GM12878 (cell line): ENCODE measurements around the gene ENO2. TPM values are rescaled to one million over a fixed set of nuclear protein-coding genes. Genes with fewer than 3 reads are reported as not detected.
A peak's percentile ranks its signal among the peaks of the same experiment; 100 is the strongest.

Experiments
- CHD2 ChIP-seq: IDR thresholded peaks from 2 replicates; pipeline ENCODE4 v1.6.1; 2011; ENCODE audit warnings: low read depth, low read length, improper control_type of control experiment, borderline replicate concordance
- HDGF ChIP-seq: fragments of 450-650 bp; IDR thresholded peaks from 2 replicates; pipeline ENCODE4 v1.6.1; 2016; ENCODE audit warnings: antibody characterized with exemption
- MYC ChIP-seq: IDR thresholded peaks from 2 replicates; pipeline ENCODE4 v1.6.1; 2011; ENCODE audit warnings: mild to moderate bottlenecking, low read length, moderate library complexity, inconsistent platforms; ENCODE audit not compliant: insufficient read depth, insufficient replicate concordance, insufficient read length, severe bottlenecking
- POLR2AphosphoS2 ChIP-seq: IDR thresholded peaks from 2 replicates; pipeline ENCODE4 v1.6.1; 2011; ENCODE audit warnings: low read depth, mild to moderate bottlenecking, low read length, improper control_type of control experiment, moderate library complexity
- SMARCA5 ChIP-seq: fragments of 450-650 bp; IDR thresholded peaks from 2 replicates; pipeline ENCODE4 v1.6.1; 2017; ENCODE audit warnings: mild to moderate bottlenecking
- polyA plus RNA-seq, 11 experiments: library from polyadenylated mRNA; depleted of rRNA in 4 of 11; unstranded in 6 of 11; stranded (reverse) in 5 of 11; fragments of >200 nt; fragmentation: Nextera tagmentation in 4 of 11; fragmentation: Illumina TruSeq in 1 of 11; extraction: Ambion mirVana in 4 of 11; extraction: Trizol in 1 of 11; gene quantifications; 1 replicate in 1 of 11; 2 replicates in 10 of 11; pipeline versions ENCODE4 v1.2.1 to v1.2.3, GENCODE V29; 2011 to 2016; ENCODE audit warnings: inconsistent platforms in 2 of 11, missing spikeins in 2 of 11, low read depth in 1 of 11
- total RNA-seq, 4 experiments: library from RNA; depleted of rRNA in 3 of 4; stranded (reverse); fragments of >200 nt in 3 of 4; fragmentation: Illumina TruSeq in 1 of 4; extraction: Trizol in 1 of 4; gene quantifications; 2 replicates each; pipeline versions ENCODE4 v1.2.1 to v1.2.3, GENCODE V29; 2013 to 2021
- TF ChIP-seq, protein P1 (sequence below): fragments of 450-650 bp; formaldehyde crosslinking; IDR thresholded peaks from 2 replicates; pipeline ENCODE4 v1.4.0; 2022; ENCODE audit warnings: mild to moderate bottlenecking, moderate library complexity
- TF ChIP-seq, protein P2 (sequence below): fragments of 450-650 bp; IDR thresholded peaks from 2 replicates; pipeline ENCODE4 v1.6.1; 2018; ENCODE audit warnings: mild to moderate bottlenecking, low read depth, moderate library complexity; ENCODE audit not compliant: partially characterized antibody
- TF ChIP-seq, protein P3 (sequence below): IDR thresholded peaks from 2 replicates; pipeline ENCODE4 v1.6.1; 2011; ENCODE audit warnings: mild to moderate bottlenecking, low read depth, low read length, moderate library complexity; ENCODE audit not compliant: insufficient replicate concordance
- TF ChIP-seq, protein P4 (sequence below): IDR thresholded peaks from 2 replicates; pipeline ENCODE4 v1.6.1; 2012; ENCODE audit warnings: low read depth, low read length, improper control_type of control experiment
- TF ChIP-seq, protein P5 (sequence below): fragments of 150-350 bp; IDR thresholded peaks from 2 replicates; pipeline ENCODE4 v1.6.1; 2016; ENCODE audit warnings: low read depth, low read length
- TF ChIP-seq, protein P6 (sequence below): fragments of 450-650 bp; formaldehyde crosslinking; IDR thresholded peaks from 2 replicates; pipeline ENCODE4 v1.5.0; 2022; ENCODE audit warnings: mild to moderate bottlenecking, missing genetic modification characterization

ENO2 gene
- total and polyA plus RNA-seq, 10 of the 15 experiments (the other 5 are each of a cell fraction or from before 2014, with no cell fraction given) = 24.8 to 196 (median 43.1) TPM

DNA sequence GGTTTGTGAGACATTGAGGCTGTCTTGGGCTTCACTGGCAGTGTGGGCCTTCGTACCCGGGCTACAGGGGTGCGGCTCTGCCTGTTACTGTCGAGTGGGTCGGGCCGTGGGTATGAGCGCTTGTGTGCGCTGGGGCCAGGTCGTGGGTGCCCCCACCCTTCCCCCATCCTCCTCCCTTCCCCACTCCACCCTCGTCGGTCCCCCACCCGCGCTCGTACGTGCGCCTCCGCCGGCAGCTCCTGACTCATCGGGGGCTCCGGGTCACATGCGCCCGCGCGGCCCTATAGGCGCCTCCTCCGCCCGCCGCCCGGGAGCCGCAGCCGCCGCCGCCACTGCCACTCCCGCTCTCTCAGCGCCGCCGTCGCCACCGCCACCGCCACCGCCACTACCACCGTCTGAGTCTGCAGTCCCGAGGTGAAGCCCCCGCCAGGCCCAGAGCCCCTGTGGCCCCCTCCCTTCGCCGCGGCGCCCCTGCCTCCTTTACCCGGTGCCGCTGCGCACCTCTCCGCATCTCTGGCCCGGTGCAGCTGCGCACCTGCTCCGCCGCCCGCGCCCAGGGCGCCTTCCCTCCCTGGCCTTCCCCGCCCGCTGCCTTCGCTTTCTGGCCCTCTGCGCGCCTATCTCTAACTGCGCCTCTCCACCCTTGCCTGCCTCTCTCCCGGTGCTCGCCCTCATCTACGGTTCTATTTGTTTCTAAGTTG is at the start of gene ENO2 (continued):
- TF ChIP-seq, protein P1, sequence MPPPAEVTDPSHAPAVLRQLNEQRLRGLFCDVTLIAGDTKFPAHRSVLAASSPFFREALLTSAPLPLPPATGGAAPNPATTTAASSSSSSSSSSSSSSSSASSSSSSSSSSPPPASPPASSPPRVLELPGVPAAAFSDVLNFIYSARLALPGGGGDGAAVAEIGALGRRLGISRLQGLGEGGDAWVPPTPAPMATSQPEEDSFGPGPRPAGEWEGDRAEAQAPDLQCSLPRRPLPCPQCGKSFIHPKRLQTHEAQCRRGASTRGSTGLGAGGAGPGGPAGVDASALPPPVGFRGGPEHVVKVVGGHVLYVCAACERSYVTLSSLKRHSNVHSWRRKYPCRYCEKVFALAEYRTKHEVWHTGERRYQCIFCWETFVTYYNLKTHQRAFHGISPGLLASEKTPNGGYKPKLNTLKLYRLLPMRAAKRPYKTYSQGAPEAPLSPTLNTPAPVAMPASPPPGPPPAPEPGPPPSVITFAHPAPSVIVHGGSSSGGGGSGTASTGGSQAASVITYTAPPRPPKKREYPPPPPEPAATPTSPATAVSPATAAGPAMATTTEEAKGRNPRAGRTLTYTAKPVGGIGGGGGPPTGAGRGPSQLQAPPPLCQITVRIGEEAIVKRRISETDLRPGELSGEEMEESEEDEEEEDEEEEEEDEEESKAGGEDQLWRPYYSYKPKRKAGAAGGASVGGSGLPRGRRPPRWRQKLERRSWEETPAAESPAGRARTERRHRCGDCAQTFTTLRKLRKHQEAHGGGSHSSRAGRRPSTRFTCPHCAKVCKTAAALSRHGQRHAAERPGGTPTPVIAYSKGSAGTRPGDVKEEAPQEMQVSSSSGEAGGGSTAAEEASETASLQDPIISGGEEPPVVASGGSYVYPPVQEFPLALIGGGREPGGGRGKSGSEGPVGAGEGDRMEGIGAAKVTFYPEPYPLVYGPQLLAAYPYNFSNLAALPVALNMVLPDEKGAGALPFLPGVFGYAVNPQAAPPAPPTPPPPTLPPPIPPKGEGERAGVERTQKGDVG = no peak
- peak; percentile 28; the same call in 1 of the 2 replicates for TF ChIP-seq SMARCA5
- peak; percentile 43; the same call in 1 of the 2 replicates for TF ChIP-seq POLR2AphosphoS2
- TF ChIP-seq, protein P2, sequence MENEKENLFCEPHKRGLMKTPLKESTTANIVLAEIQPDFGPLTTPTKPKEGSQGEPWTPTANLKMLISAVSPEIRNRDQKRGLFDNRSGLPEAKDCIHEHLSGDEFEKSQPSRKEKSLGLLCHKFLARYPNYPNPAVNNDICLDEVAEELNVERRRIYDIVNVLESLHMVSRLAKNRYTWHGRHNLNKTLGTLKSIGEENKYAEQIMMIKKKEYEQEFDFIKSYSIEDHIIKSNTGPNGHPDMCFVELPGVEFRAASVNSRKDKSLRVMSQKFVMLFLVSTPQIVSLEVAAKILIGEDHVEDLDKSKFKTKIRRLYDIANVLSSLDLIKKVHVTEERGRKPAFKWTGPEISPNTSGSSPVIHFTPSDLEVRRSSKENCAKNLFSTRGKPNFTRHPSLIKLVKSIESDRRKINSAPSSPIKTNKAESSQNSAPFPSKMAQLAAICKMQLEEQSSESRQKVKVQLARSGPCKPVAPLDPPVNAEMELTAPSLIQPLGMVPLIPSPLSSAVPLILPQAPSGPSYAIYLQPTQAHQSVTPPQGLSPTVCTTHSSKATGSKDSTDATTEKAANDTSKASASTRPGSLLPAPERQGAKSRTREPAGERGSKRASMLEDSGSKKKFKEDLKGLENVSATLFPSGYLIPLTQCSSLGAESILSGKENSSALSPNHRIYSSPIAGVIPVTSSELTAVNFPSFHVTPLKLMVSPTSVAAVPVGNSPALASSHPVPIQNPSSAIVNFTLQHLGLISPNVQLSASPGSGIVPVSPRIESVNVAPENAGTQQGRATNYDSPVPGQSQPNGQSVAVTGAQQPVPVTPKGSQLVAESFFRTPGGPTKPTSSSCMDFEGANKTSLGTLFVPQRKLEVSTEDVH = no peak
- TF ChIP-seq, protein P3, sequence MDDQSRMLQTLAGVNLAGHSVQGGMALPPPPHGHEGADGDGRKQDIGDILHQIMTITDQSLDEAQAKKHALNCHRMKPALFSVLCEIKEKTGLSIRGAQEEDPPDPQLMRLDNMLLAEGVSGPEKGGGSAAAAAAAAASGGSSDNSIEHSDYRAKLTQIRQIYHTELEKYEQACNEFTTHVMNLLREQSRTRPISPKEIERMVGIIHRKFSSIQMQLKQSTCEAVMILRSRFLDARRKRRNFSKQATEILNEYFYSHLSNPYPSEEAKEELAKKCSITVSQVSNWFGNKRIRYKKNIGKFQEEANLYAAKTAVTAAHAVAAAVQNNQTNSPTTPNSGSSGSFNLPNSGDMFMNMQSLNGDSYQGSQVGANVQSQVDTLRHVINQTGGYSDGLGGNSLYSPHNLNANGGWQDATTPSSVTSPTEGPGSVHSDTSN = no peak
- TF ChIP-seq HDGF = 0 out of 2 replicates have a peak, but pooled peaks have one; percentile 24
- TF ChIP-seq, protein P4, sequence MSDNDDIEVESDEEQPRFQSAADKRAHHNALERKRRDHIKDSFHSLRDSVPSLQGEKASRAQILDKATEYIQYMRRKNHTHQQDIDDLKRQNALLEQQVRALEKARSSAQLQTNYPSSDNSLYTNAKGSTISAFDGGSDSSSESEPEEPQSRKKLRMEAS = peak; percentile 56; the same call in 1 of the 2 replicates
- TF ChIP-seq MYC = no peak
- no peak; the same call in 1 of the 2 replicates for TF ChIP-seq CHD2
- TF ChIP-seq, protein P5, sequence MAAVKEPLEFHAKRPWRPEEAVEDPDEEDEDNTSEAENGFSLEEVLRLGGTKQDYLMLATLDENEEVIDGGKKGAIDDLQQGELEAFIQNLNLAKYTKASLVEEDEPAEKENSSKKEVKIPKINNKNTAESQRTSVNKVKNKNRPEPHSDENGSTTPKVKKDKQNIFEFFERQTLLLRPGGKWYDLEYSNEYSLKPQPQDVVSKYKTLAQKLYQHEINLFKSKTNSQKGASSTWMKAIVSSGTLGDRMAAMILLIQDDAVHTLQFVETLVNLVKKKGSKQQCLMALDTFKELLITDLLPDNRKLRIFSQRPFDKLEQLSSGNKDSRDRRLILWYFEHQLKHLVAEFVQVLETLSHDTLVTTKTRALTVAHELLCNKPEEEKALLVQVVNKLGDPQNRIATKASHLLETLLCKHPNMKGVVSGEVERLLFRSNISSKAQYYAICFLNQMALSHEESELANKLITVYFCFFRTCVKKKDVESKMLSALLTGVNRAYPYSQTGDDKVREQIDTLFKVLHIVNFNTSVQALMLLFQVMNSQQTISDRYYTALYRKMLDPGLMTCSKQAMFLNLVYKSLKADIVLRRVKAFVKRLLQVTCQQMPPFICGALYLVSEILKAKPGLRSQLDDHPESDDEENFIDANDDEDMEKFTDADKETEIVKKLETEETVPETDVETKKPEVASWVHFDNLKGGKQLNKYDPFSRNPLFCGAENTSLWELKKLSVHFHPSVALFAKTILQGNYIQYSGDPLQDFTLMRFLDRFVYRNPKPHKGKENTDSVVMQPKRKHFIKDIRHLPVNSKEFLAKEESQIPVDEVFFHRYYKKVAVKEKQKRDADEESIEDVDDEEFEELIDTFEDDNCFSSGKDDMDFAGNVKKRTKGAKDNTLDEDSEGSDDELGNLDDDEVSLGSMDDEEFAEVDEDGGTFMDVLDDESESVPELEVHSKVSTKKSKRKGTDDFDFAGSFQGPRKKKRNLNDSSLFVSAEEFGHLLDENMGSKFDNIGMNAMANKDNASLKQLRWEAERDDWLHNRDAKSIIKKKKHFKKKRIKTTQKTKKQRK = no peak
- TF ChIP-seq, protein P6, sequence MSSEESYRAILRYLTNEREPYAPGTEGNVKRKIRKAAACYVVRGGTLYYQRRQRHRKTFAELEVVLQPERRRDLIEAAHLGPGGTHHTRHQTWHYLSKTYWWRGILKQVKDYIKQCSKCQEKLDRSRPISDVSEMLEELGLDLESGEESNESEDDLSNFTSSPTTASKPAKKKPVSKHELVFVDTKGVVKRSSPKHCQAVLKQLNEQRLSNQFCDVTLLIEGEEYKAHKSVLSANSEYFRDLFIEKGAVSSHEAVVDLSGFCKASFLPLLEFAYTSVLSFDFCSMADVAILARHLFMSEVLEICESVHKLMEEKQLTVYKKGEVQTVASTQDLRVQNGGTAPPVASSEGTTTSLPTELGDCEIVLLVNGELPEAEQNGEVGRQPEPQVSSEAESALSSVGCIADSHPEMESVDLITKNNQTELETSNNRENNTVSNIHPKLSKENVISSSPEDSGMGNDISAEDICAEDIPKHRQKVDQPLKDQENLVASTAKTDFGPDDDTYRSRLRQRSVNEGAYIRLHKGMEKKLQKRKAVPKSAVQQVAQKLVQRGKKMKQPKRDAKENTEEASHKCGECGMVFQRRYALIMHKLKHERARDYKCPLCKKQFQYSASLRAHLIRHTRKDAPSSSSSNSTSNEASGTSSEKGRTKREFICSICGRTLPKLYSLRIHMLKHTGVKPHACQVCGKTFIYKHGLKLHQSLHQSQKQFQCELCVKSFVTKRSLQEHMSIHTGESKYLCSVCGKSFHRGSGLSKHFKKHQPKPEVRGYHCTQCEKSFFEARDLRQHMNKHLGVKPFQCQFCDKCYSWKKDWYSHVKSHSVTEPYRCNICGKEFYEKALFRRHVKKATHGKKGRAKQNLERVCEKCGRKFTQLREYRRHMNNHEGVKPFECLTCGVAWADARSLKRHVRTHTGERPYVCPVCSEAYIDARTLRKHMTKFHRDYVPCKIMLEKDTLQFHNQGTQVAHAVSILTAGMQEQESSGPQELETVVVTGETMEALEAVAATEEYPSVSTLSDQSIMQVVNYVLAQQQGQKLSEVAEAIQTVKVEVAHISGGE (CRISPR knock-in tag) = no peak
